ENCODE measurements around the gene DYNC1LI2. TPM values are rescaled to one million over a fixed set of nuclear protein-coding genes. Genes with fewer than 3 reads are reported as not detected.

The DYNC1LI2 gene
- total and polyA plus RNA-seq, 10 of the 15 experiments (the other 5 are each of a cell fraction or from before 2014, with no cell fraction given), result 6.0 to 46.5 (median 33.7) TPM

DNA sequence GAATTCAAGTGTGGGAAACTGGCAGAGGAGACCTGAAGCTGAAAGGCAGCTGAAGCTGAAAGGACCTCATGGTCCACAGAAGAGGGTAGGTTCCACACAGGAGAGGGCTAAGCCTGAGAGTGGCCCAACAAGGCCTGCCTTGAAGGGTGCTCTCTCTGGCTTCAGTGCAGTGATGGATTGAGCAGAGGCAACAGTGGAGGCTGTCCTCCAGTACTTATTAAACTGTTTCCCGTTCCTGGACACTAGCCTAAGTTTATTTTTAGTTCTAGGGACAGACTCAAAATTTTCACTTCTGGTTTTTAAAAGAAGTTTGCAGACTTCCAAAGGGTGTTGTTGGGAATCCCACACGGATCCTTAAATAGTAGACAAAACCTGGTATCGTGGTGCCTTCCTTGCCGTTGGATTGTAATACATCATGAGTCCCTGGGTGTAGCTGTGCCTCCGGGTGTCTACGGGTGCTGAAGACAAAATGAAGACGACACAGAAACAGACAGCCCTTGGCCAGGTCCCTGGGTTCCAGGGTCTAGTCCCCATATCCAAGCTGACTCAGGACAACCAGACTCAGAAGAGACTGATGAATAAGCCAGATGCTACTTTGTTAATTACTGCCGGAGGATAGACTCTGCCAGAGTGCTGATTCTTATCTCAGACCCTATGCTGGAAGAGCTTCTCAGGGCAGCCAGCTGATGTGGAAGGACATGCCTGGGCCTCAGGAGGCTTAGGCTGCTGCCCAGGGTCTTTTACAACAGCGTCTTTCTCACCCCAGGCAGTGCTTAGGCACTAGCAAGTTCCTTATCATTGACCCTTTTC lies 47.8 kb downstream of the DYNC1LI2 start:
- peak; percentile 26; the same call in 1 of the 3 replicates for ATAC-seq
- Histone ChIP-seq H3K4me2 (ENCODE audit: control insufficient read depth, insufficient read depth) (no peak overlapping the region), H3K9ac (ENCODE audit: control insufficient read depth, insufficient read depth, low read length) (no peak overlapping the region), H3K9me3 (replicated peaks; ENCODE audit: control insufficient read depth, insufficient read depth, low read length) (no peaks in the 10 kb centered on the region), H3K27ac (ENCODE audit: control insufficient read depth, insufficient read depth) (no peak overlapping the region), H3K36me3 (ENCODE audit: control insufficient read depth in 2 of 2, insufficient read depth in 2 of 2, low read length in 1 of 2) (no peaks in the 10 kb centered on the region), H2AFZ (ENCODE audit: control insufficient read depth, low read depth, low read length) (no peak overlapping the region), H3K27me3 (replicated peaks in 1 of 2; ENCODE audit: control insufficient read depth in 2 of 2, insufficient read depth in 2 of 2, low read length in 1 of 2) (no peaks in the 10 kb centered on the region), H3K4me3 (no peak overlapping the region), H3K79me2 (ENCODE audit: control insufficient read depth, insufficient read depth, low read length) (no peaks in the 10 kb centered on the region), H3K4me1 (ENCODE audit: control insufficient read depth, insufficient read depth, low read length) (no peaks in the 10 kb centered on the region), H4K20me1 (ENCODE audit: control insufficient read depth, insufficient read depth) (no peaks in the 10 kb centered on the region)
- in situ Hi-C loops (cut with MboI) (no loop called here), intact Hi-C loops (cut with micrococcal nuclease; ENCODE audit: unreplicated experiment) (no loop called here)
- FAIRE-seq, result no peak
- DNase-seq (ENCODE audit: low read depth, low spot score), result no peak
- ChIA-PET POLR2A (no interaction called here), CTCF (interaction anchor here (0.8 to 1.0 kb wide), 2 partner anchors 52 to 164 kb away, joined by 3 to 4 read pairs; no protein-coding TSS in a partner anchor), SMC1A (ENCODE audit: uncharacterized antibody, unreplicated experiment) (no interaction called here), RAD21 (ENCODE audit: unreplicated experiment) (no interaction called here)
- TF ChIP-seq TBL1XR1 (IDR thresholded peaks at IDR 0.05; ENCODE audit: low read depth, low read length), result no peak
- TF ChIP-seq JUND (IDR thresholded peaks at IDR 0.05; ENCODE audit: low read depth, low read length), result no peak
- TF ChIP-seq MEF2A (IDR thresholded peaks at IDR 0.05; ENCODE audit: insufficient read depth, low read depth, low read length), result no peak
- no peak for TF ChIP-seq SP1 (IDR thresholded peaks at IDR 0.05; ENCODE audit: low read depth, low read length)
- no peak for TF ChIP-seq TCF7 (IDR thresholded peaks at IDR 0.05; ENCODE audit: borderline replicate concordance)
- TF ChIP-seq SUZ12 (IDR thresholded peaks at IDR 0.05; ENCODE audit: unreplicated experiment), result no peak
- TF ChIP-seq CEBPB (IDR thresholded peaks at IDR 0.05; ENCODE audit: borderline replicate concordance in 1 of 2, low read depth in 2 of 2, low read length in 2 of 2), result no peak
- TF ChIP-seq, protein P1, sequence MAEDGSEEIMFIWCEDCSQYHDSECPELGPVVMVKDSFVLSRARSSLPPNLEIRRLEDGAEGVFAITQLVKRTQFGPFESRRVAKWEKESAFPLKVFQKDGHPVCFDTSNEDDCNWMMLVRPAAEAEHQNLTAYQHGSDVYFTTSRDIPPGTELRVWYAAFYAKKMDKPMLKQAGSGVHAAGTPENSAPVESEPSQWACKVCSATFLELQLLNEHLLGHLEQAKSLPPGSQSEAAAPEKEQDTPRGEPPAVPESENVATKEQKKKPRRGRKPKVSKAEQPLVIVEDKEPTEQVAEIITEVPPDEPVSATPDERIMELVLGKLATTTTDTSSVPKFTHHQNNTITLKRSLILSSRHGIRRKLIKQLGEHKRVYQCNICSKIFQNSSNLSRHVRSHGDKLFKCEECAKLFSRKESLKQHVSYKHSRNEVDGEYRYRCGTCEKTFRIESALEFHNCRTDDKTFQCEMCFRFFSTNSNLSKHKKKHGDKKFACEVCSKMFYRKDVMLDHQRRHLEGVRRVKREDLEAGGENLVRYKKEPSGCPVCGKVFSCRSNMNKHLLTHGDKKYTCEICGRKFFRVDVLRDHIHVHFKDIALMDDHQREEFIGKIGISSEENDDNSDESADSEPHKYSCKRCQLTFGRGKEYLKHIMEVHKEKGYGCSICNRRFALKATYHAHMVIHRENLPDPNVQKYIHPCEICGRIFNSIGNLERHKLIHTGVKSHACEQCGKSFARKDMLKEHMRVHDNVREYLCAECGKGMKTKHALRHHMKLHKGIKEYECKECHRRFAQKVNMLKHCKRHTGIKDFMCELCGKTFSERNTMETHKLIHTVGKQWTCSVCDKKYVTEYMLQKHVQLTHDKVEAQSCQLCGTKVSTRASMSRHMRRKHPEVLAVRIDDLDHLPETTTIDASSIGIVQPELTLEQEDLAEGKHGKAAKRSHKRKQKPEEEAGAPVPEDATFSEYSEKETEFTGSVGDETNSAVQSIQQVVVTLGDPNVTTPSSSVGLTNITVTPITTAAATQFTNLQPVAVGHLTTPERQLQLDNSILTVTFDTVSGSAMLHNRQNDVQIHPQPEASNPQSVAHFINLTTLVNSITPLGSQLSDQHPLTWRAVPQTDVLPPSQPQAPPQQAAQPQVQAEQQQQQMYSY (CRISPR knock-in tag; IDR thresholded peaks at IDR 0.05), result no peak
- no peak for TF ChIP-seq ASH2L (IDR thresholded peaks at IDR 0.05; ENCODE audit: borderline replicate concordance, low read depth)
- TF ChIP-seq, protein P2, sequence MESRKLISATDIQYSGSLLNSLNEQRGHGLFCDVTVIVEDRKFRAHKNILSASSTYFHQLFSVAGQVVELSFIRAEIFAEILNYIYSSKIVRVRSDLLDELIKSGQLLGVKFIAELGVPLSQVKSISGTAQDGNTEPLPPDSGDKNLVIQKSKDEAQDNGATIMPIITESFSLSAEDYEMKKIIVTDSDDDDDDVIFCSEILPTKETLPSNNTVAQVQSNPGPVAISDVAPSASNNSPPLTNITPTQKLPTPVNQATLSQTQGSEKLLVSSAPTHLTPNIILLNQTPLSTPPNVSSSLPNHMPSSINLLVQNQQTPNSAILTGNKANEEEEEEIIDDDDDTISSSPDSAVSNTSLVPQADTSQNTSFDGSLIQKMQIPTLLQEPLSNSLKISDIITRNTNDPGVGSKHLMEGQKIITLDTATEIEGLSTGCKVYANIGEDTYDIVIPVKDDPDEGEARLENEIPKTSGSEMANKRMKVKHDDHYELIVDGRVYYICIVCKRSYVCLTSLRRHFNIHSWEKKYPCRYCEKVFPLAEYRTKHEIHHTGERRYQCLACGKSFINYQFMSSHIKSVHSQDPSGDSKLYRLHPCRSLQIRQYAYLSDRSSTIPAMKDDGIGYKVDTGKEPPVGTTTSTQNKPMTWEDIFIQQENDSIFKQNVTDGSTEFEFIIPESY (IDR thresholded peaks at IDR 0.05), result no peak
- no peak for TF ChIP-seq HDGF (IDR thresholded peaks at IDR 0.05)
- TF ChIP-seq RAD21 (IDR thresholded peaks at IDR 0.05; ENCODE audit: insufficient read depth, low read depth, low read length), result no peak
- no peak for TF ChIP-seq KLF5 (IDR thresholded peaks at IDR 0.05; ENCODE audit: partially characterized antibody)
- WGBS (ENCODE audit: insufficient coverage, insufficient replicate concordance, low lambda C conversion rate, missing lambda C conversion rate), result 46% methylated on average over 9 of the region's 9 CpGs
- no TSS peak for BruUV-seq (replicated peaks)
